HG03521 (cell line): ENCODE results near the gene SEMA5A.

Experiments
- ATAC-seq: cut with Tn5 transposase; IDR thresholded peaks from one replicate; pipeline ENCODE4 v1.9.1; 2021; ENCODE audit warnings: mild to moderate bottlenecking, moderate library complexity; ENCODE audit not compliant: unreplicated experiment

The SEMA5A gene

GRCh38 chr5:9337928-9338595 lies 207.8 kb downstream of the SEMA5A start:
- no peak for ATAC-seq

- no peak for ATAC-seq
Measured at GRCh38 chr5:9335754-9336495, 209.9 kb downstream of the SEMA5A start.

GRCh38 chr5:9335269-9335668 lies 210.6 kb downstream of the SEMA5A start:
- ATAC-seq = no peak

- ATAC-seq = no peak
Measured at GRCh38 chr5:9332026-9332425, 213.8 kb downstream of the SEMA5A start.

- ATAC-seq = no peak
Measured at GRCh38 chr5:9331372-9331771, 214.5 kb downstream of the SEMA5A start.

GRCh38 chr5:9329125-9329524 lies 216.8 kb downstream of the SEMA5A start:
- ATAC-seq = no peak

GRCh38 chr5:9325549-9325948 lies 220.3 kb downstream of the SEMA5A start:
- ATAC-seq = no peak

- no peak for ATAC-seq
Measured at GRCh38 chr5:9324348-9325077, 221.4 kb downstream of the SEMA5A start.

GRCh38 chr5:9320652-9321051 lies 225.2 kb downstream of the SEMA5A start:
- no peak for ATAC-seq

GRCh38 chr5:9318031-9318430 lies 227.8 kb downstream of the SEMA5A start:
- no peak for ATAC-seq

GRCh38 chr5:9316733-9317132 lies 229.1 kb downstream of the SEMA5A start:
- no peak for ATAC-seq

GRCh38 chr5:9316041-9316440 lies 229.8 kb downstream of the SEMA5A start:
- no peak for ATAC-seq

- no peak for ATAC-seq
Measured at GRCh38 chr5:9314558-9314957, 231.3 kb downstream of the SEMA5A start.

- no peak for ATAC-seq
Measured at GRCh38 chr5:9313751-9314150, 232.1 kb downstream of the SEMA5A start.

- no peak for ATAC-seq
Measured at GRCh38 chr5:9307150-9307549, 238.7 kb downstream of the SEMA5A start.

- ATAC-seq = no peak
Measured at GRCh38 chr5:9302218-9302617, 243.7 kb downstream of the SEMA5A start.

- ATAC-seq = no peak
Measured at GRCh38 chr5:9301200-9301599, 244.7 kb downstream of the SEMA5A start.

- ATAC-seq = no peak
Measured at GRCh38 chr5:9297134-9297533, 248.7 kb downstream of the SEMA5A start.

- ATAC-seq = no peak
Measured at GRCh38 chr5:9295466-9295801, 250.4 kb downstream of the SEMA5A start.

GRCh38 chr5:9294793-9295465 lies 250.9 kb downstream of the SEMA5A start:
- no peak for ATAC-seq

- ATAC-seq = no peak
Measured at GRCh38 chr5:9288234-9288633, 257.6 kb downstream of the SEMA5A start.
